Thoracic aorta (tissue), 2 donors: ENCODE results near the gene PFKFB3. TPM values are rescaled to one million over a fixed set of nuclear protein-coding genes. Genes with fewer than 3 reads are reported as not detected.

ENCODE experiments used
- ATAC-seq: fragments of 150-250 bp; one replicate; pipeline ENCODE4 v1.8.0; 2017; ENCODE audit warnings: low read depth; ENCODE audit not compliant: insufficient number of reproducible peaks, low FRiP score
- DNase-seq: peaks from one replicate; pipeline ENCODE4 v3.0.0-alpha.2; 2020; ENCODE audit warnings: low spot score
- H3K27ac ChIP-seq, 2 donors: fragments of 200-600 bp; sonication (generic); 1 replicate in 1 of 2; 2 replicates in 1 of 2; pipeline ENCODE4 v1.5.1; 2016; ENCODE audit warnings: mild to moderate bottlenecking in 2 of 2, moderate library complexity in 2 of 2
- H3K27me3 ChIP-seq: fragments of 200-600 bp; sonication (generic); replicated peaks from 2 replicates; pipeline ENCODE4 v1.6.0; 2016; ENCODE audit warnings: mild to moderate bottlenecking; ENCODE audit not compliant: insufficient read depth
- H3K36me3 ChIP-seq: fragments of 200-600 bp; sonication (generic); one replicate; pipeline ENCODE4 v1.5.1; 2016
- H3K4me1 ChIP-seq, 2 donors: fragments of 200-600 bp; sonication (generic); 1 replicate in 1 of 2; 2 replicates in 1 of 2; pipeline versions ENCODE4 v1.5.1 to v1.6.0; 2016; ENCODE audit warnings: low read depth in 2 of 2, mild to moderate bottlenecking in 1 of 2; ENCODE audit not compliant: control insufficient read depth in 1 of 2
- H3K4me3 ChIP-seq: fragments of 200-600 bp; sonication (generic); 2 replicates; pipeline ENCODE4 v1.5.1; 2016; ENCODE audit warnings: mild to moderate bottlenecking
- H3K9me3 ChIP-seq: fragments of 200-600 bp; sonication (generic); 2 replicates; pipeline ENCODE4 v1.5.1; 2016
- total RNA-seq, 2 donors: library from RNA; depleted of rRNA; stranded (reverse); fragments of >200 nt; gene quantifications; one replicate each; pipeline versions ENCODE4 v1.1.0 to v1.2.3, GENCODE V29; 2016
- TF ChIP-seq, protein P1 (sequence below): fragments of 200-600 bp; sonication (generic); IDR thresholded peaks from one replicate; pipeline ENCODE4 v1.5.1; 2019; ENCODE audit warnings: antibody characterized with exemption

Gene PFKFB3
- total RNA-seq, 2 donors from 2014 or later, result 151 to 311 TPM

DNA sequence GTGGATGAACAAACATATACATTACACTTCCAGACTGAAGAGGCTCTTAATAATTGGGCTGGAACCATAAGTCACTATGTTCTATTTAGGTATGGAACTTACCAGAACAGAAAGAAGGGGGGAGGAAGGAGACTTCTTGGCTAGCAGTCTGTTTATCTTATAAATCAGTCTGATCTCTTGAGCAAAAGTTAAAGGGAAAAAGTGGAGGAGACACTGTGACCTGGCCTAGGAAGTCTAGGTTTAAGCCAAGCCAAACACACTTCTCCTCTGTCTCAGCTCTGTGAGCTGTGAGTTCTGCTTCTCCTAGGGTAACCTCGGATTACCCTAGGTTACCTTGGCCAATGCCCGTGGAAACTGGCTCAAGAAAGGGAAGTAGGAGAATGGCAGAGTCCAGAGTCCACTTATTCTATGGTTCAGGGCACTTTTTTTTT is 95.2 kb downstream of the PFKFB3 start:
- Histone ChIP-seq H3K4me3 (no peak overlapping the region), H3K27me3 (no peaks in the 10 kb centered on the region), H3K4me1 (peaks cover 44 to 65% of the 10 kb centered on the region in 2 donors), H3K36me3 (no peaks in the 10 kb centered on the region), H3K27ac (peak overlapping the region; percentile 77 to 81), H3K9me3 (no peaks in the 10 kb centered on the region)
- ATAC-seq, result peak; percentile 87
- DNase-seq, result no peak
- TF ChIP-seq, protein P1, sequence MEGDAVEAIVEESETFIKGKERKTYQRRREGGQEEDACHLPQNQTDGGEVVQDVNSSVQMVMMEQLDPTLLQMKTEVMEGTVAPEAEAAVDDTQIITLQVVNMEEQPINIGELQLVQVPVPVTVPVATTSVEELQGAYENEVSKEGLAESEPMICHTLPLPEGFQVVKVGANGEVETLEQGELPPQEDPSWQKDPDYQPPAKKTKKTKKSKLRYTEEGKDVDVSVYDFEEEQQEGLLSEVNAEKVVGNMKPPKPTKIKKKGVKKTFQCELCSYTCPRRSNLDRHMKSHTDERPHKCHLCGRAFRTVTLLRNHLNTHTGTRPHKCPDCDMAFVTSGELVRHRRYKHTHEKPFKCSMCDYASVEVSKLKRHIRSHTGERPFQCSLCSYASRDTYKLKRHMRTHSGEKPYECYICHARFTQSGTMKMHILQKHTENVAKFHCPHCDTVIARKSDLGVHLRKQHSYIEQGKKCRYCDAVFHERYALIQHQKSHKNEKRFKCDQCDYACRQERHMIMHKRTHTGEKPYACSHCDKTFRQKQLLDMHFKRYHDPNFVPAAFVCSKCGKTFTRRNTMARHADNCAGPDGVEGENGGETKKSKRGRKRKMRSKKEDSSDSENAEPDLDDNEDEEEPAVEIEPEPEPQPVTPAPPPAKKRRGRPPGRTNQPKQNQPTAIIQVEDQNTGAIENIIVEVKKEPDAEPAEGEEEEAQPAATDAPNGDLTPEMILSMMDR, result no peak

DNA sequence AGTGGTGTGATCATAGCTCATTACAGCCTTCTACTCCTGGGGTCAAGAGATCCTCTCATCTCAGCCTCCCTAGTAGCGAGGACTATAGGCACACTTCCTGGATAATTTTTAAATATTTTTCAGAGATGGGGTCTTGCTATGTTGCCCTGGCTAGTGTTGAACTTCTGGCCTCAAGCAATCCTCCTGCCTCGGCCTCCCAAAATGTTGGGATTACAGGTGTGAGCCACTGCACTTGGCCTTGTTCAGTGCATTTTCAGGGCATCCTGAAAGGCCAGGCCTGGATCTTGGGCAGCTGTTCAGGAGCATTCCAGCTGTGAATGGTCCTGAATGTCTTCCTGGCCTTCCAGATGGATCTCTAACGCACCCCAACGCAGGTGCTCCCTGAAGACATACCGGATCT is 95.7 kb downstream of the PFKFB3 start:
- Histone ChIP-seq H3K4me3 (no peak overlapping the region), H3K36me3 (no peaks in the 10 kb centered on the region), H3K27me3 (no peaks in the 10 kb centered on the region), H3K4me1 (peaks cover 44 to 65% of the 10 kb centered on the region in 2 donors), H3K27ac (peak overlapping the region; percentile 34 to 81), H3K9me3 (no peaks in the 10 kb centered on the region)
- ATAC-seq, result no peak
- no peak for DNase-seq
- TF ChIP-seq, protein P1, result no peak

DNA sequence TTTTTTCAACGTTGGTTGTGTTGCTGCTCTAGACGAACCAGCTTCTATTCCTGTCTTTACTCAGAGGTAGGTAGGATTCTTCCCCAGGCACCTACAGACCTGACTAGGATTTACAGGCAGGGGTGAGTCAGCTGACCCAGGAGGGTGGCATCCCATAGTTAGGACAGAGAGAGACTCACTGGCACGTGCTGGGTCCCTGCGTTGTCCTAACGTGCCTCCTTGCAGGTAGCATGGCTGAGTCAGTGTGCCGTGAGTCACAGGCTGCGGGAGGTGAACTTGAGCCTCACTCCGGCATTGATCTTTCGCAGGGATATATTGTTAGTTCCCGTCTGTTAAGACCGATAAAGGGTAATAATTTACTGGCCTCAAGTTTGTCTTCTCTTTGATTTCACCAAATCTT is 96.5 kb downstream of the PFKFB3 start:
- peaks cover 44 to 65% of the 10 kb centered on the region in 2 donors for H3K4me1 ChIP-seq
- H3K36me3 ChIP-seq, result no peaks in the 10 kb centered on the region
- H3K9me3 ChIP-seq, result no peaks in the 10 kb centered on the region
- ATAC-seq, result no peak
- H3K4me3 ChIP-seq, result no peak overlapping the region
- DNase-seq, result no peak
- H3K27me3 ChIP-seq, result no peaks in the 10 kb centered on the region
- H3K27ac ChIP-seq, result peak overlapping the region; percentile 34 to 81
- TF ChIP-seq, protein P1, result no peak

DNA sequence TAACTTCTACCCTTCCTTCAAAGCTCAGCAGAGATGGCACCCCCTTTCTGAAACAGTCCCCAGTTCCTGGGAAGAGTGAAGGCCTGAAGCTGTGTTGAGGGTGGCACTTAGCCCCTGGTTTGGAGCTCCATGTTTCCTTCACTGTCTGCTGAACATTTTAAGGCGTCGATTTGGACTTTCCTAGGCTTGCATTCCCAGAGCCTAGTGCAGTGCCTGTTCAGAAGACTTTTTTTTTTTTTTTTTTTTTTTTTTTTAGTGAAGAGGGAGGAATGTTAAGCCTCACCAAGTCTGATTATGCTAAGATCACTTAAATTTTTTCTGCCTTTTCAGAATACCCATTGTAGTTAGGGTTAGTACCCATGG is 97.0 kb downstream of the PFKFB3 start:
- DNase-seq (no peak), ATAC-seq (no peak)
- Histone ChIP-seq H3K36me3 (no peaks in the 10 kb centered on the region), H3K4me1 (peaks cover 44 to 65% of the 10 kb centered on the region in 2 donors), H3K9me3 (no peaks in the 10 kb centered on the region), H3K4me3 (no peak overlapping the region), H3K27me3 (no peaks in the 10 kb centered on the region), H3K27ac (peak overlapping the region; percentile 43 to 81)
- TF ChIP-seq, protein P1, result no peak

DNA sequence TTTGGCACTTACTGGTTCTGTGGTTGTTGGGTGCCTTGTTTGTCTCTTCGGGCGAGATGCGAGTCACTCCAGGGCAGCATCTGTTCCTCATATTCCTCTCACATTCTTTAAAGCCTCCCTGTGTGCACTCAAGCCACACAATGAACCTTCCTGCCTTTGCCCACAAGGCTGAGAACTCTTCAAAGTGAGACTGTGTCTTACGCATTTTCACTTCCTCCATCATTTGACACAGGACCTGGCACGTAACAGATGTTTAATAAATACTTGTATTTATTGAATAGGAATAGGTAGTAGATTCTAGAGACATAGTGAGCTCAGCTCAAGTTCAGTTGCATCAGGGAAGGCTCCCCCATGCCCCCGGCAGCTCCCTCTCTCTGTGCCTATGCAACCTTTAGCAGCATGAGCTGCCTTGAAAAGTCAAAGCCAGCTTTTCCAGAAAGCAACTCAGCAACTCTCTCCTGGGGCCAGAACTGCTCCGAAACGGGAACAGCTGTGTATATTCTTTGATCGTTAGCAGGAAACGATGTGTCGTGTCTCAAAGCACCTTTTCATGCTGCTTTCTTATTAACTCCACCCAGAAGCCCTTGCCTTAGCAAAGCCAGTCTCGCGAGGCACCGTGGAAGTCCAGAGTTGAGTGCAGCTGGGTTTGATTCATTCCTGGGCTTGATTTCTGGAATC is 97.5 kb downstream of the PFKFB3 start:
- Histone ChIP-seq H3K27me3 (no peaks in the 10 kb centered on the region), H3K4me3 (peak overlapping the region; percentile 43), H3K36me3 (no peaks in the 10 kb centered on the region), H3K9me3 (no peaks in the 10 kb centered on the region), H3K4me1 (peaks cover 44 to 65% of the 10 kb centered on the region in 2 donors), H3K27ac (peak overlapping the region; percentile 43 to 81)
- TF ChIP-seq, protein P1, result no peak
- DNase-seq (no peak), ATAC-seq (no peak)
